Measurements from ENCODE around the gene B3GNT5. TPM values are rescaled to one million over a fixed set of nuclear protein-coding genes. Genes with fewer than 3 reads are reported as not detected.

Gene B3GNT5
- polyA plus RNA-seq, 3 donors, result 14.1 to 17.7 (median 14.2) TPM

GRCh38 chr3:183210341-183210740 lies 42.7 kb upstream of the B3GNT5 start:
- peak overlapping the region; percentile 32 to 68 for H3K4me3 Mint-ChIP-seq
- TF ChIP-seq, protein P1, sequence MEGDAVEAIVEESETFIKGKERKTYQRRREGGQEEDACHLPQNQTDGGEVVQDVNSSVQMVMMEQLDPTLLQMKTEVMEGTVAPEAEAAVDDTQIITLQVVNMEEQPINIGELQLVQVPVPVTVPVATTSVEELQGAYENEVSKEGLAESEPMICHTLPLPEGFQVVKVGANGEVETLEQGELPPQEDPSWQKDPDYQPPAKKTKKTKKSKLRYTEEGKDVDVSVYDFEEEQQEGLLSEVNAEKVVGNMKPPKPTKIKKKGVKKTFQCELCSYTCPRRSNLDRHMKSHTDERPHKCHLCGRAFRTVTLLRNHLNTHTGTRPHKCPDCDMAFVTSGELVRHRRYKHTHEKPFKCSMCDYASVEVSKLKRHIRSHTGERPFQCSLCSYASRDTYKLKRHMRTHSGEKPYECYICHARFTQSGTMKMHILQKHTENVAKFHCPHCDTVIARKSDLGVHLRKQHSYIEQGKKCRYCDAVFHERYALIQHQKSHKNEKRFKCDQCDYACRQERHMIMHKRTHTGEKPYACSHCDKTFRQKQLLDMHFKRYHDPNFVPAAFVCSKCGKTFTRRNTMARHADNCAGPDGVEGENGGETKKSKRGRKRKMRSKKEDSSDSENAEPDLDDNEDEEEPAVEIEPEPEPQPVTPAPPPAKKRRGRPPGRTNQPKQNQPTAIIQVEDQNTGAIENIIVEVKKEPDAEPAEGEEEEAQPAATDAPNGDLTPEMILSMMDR (IDR thresholded peaks at IDR 0.05), result no peak
- H3K27me3 Mint-ChIP-seq (ENCODE audit: low read depth in 3 of 3), result peaks cover 0 to 5% (median 0%) of the 10 kb centered on the region in 3 donors

GRCh38 chr3:183210862-183211341 lies 42.2 kb upstream of the B3GNT5 start:
- Histone ChIP-seq H3K4me2 (replicated peaks; ENCODE audit: extremely low read depth, low read length, poor library complexity, severe bottlenecking) (peak overlapping the region; percentile 61), H3K27me3 (ENCODE audit: control insufficient read depth in 2 of 2, insufficient read depth in 2 of 2, low read length in 2 of 2) (no peaks in the 10 kb centered on the region), H3K27ac (ENCODE audit: low read depth in 1 of 2, low read length in 2 of 2) (peak overlapping the region; percentile 81 to 89), H3K4me1 (ENCODE audit: control insufficient read depth in 1 of 2, insufficient read depth in 2 of 2, low read length in 2 of 2) (peaks cover 39 to 47% of the 10 kb centered on the region in 2 donors), H3K9ac (ENCODE audit: insufficient read depth, low read length, poor library complexity, severe bottlenecking) (peak overlapping the region; percentile 32), H3K79me2 (ENCODE audit: insufficient read depth, low read length) (no peaks in the 10 kb centered on the region), H3K9me3 (replicated peaks in 1 of 2; ENCODE audit: control insufficient read depth in 1 of 2, insufficient read depth in 1 of 2, low read length in 2 of 2) (no peaks in the 10 kb centered on the region), H3K4me3 (replicated peaks in 1 of 3; ENCODE audit: low read depth in 2 of 3, low read length in 3 of 3) (peak overlapping the region in 2 of 3 experiments; percentile 12 to 55), H3K36me3 (replicated peaks in 1 of 2; ENCODE audit: control insufficient read depth in 1 of 2, insufficient read depth in 2 of 2, low read length in 2 of 2) (no peaks in the 10 kb centered on the region), H4K20me1 (ENCODE audit: insufficient read depth, low read length) (no peaks in the 10 kb centered on the region), H2AFZ (ENCODE audit: insufficient read depth, low read depth, low read length, poor library complexity, severe bottlenecking) (no peak overlapping the region)
- peak; percentile 84 to 93 (median 92) for DNase-seq
- Mint-ChIP-seq H3K9me3 (no peaks in the 10 kb centered on the region), H3K36me3 (no peaks in the 10 kb centered on the region), H3K27me3 (ENCODE audit: low read depth in 3 of 3) (peaks cover 0 to 5% (median 0%) of the 10 kb centered on the region in 3 donors), H3K4me1 (peaks cover 54% of the 10 kb centered on the region), H3K27ac (peak overlapping the region; percentile 95 to 99 (median 96)), H3K4me3 (peak overlapping the region; percentile 32 to 68)
- TF ChIP-seq, protein P1 (IDR thresholded peaks at IDR 0.05), result no peak
- intact Hi-C loops (cut with micrococcal nuclease), result loop anchor here (5.0 kb wide), 2 partner anchors 41 to 96 kb away; partner anchors contain the start of gene B3GNT5 (in 1 of the 2)
- WGBS (ENCODE audit: insufficient coverage), result 13% methylated on average over 7 of the region's 9 CpGs

More at GRCh38 chr3:183210341-183210740, 42.7 kb upstream of the B3GNT5 start:
- peak overlapping the region; percentile 95 to 99 (median 96) for H3K27ac Mint-ChIP-seq
- peaks cover 54% of the 10 kb centered on the region for H3K4me1 Mint-ChIP-seq
- H2AFZ ChIP-seq (ENCODE audit: insufficient read depth, low read depth, low read length, poor library complexity, severe bottlenecking), result no peak overlapping the region
- H3K36me3 ChIP-seq (replicated peaks in 1 of 2; ENCODE audit: control insufficient read depth in 1 of 2, insufficient read depth in 2 of 2, low read length in 2 of 2), result no peaks in the 10 kb centered on the region
- no peaks in the 10 kb centered on the region for H3K9me3 Mint-ChIP-seq
- WGBS (ENCODE audit: insufficient coverage), result 0% methylated on average over 2 of the region's 5 CpGs
- peaks cover 39 to 47% of the 10 kb centered on the region in 2 donors for H3K4me1 ChIP-seq (ENCODE audit: control insufficient read depth in 1 of 2, insufficient read depth in 2 of 2, low read length in 2 of 2)
- no peaks in the 10 kb centered on the region for H4K20me1 ChIP-seq (ENCODE audit: insufficient read depth, low read length)
- peak overlapping the region; percentile 61 for H3K4me2 ChIP-seq (replicated peaks; ENCODE audit: extremely low read depth, low read length, poor library complexity, severe bottlenecking)
- peak overlapping the region; percentile 32 for H3K9ac ChIP-seq (ENCODE audit: insufficient read depth, low read length, poor library complexity, severe bottlenecking)
- H3K9me3 ChIP-seq (replicated peaks in 1 of 2; ENCODE audit: control insufficient read depth in 1 of 2, insufficient read depth in 1 of 2, low read length in 2 of 2), result no peaks in the 10 kb centered on the region
- no peaks in the 10 kb centered on the region for H3K79me2 ChIP-seq (ENCODE audit: insufficient read depth, low read length)
- H3K27me3 ChIP-seq (ENCODE audit: control insufficient read depth in 2 of 2, insufficient read depth in 2 of 2, low read length in 2 of 2), result no peaks in the 10 kb centered on the region
- peak; percentile 69 to 87 (median 83) for DNase-seq
- peak overlapping the region in 2 of 3 experiments; percentile 12 to 55 for H3K4me3 ChIP-seq (replicated peaks in 1 of 3; ENCODE audit: low read depth in 2 of 3, low read length in 3 of 3)
- intact Hi-C loops (cut with micrococcal nuclease), result loop anchor here (5.0 kb wide), 2 partner anchors 42 to 97 kb away; partner anchors contain the start of gene B3GNT5 (in 1 of the 2)
- H3K36me3 Mint-ChIP-seq, result no peaks in the 10 kb centered on the region
- H3K27ac ChIP-seq (ENCODE audit: low read depth in 1 of 2, low read length in 2 of 2), result peak overlapping the region; percentile 81 to 89

Data from CD14-positive monocyte (primary cell).